ENCODE data around the gene TRERF1. TPM values are rescaled to one million over a fixed set of nuclear protein-coding genes. Genes with fewer than 3 reads are reported as not detected.

The TRERF1 gene
- total and polyA plus RNA-seq, 5 donors = 1.2 to 3.1 (median 2.1) TPM

DNA sequence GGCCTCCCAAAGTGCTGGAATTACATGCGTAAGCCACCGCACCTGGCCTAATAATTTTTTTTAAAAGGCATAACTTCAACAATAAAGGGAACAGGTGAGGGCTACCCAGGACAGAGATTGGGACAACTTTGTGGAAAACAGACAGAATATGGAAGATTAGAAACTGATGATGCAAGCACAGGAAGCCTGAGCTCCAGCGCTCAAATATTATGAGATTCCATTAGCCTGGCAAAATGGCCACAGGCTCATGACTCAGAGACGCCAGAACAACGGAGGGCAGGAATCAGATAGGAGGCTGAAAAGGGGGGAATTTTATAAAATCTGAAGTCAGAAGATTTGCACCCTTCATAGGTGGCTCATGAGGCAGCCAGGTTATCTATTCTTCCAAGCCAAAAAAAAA, 131.0 kb downstream of the TRERF1 start:
- DNase-seq (no peak), ATAC-seq (no peak)
- intact Hi-C loops (cut with DNase I) = no loop called here
- Histone ChIP-seq H3K4me3 (ENCODE audit: low read length) (no peak overlapping the region), H3K9me3 (ENCODE audit: control insufficient read depth, low read length) (no peaks in the 10 kb centered on the region), H3K27me3 (ENCODE audit: control insufficient read depth, insufficient read depth) (no peaks in the 10 kb centered on the region), H3K4me1 (ENCODE audit: control insufficient read depth, insufficient read depth, low read length) (no peaks in the 10 kb centered on the region), H3K27ac (ENCODE audit: low read length) (no peak overlapping the region)
- WGBS = 93% methylated on average over 5 of the region's 5 CpGs

DNA sequence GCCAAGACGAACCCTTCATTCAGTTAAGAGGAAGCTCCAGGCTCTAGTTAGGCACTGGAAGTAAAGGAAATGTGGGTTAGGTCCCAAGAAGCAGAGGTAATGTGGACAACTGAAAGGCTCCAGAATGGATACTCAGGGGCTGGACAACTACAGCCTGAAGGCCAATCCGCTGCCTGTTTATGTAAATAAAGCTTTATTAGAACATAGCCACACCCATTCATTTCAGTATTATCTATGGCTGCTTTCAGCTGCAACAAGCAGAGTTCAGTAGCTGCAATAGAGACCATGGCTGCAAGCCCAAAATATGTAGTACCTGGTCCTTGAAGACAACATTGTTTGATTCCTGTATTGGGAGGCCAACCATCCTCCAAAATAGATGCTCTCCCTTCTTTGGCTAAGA, 133.2 kb downstream of the TRERF1 start:
- WGBS = 94% methylated on average over 2 of the region's 2 CpGs
- no peak overlapping the region for H3K4me3 ChIP-seq (ENCODE audit: low read length)
- H3K9me3 ChIP-seq (ENCODE audit: control insufficient read depth, low read length) = no peaks in the 10 kb centered on the region
- H3K27me3 ChIP-seq (ENCODE audit: control insufficient read depth, insufficient read depth) = no peaks in the 10 kb centered on the region
- H3K4me1 ChIP-seq (ENCODE audit: control insufficient read depth, insufficient read depth, low read length) = no peaks in the 10 kb centered on the region
- intact Hi-C loops (cut with DNase I) = no loop called here
- no peak overlapping the region for H3K27ac ChIP-seq (ENCODE audit: low read length)
- no peak for DNase-seq
- no peak for ATAC-seq

DNA sequence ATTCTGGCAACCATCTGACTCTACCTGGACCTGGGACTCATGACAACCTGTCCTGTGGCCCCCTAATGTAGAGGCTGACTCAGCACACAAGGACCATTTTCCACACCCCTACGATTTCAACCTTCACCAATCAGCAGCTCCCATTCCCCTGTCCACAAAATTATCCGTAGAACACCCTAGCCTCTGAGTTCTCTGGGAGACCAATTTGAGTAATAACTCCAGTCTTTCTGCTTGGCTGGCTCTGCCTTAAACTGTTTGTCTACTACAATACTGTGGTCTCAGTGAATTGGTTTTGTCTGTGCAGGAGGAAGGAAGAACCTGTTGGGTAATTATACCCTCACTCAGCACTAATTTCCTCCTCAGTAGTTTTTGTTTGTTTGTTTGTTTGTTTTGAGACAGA, 134.7 kb downstream of the TRERF1 start:
- ATAC-seq = peak in 1 of 2 donors; percentile 16
- Histone ChIP-seq H3K9me3 (ENCODE audit: control insufficient read depth, low read length) (no peaks in the 10 kb centered on the region), H3K4me1 (ENCODE audit: control insufficient read depth, insufficient read depth, low read length) (peaks cover 2% of the 10 kb centered on the region), H3K4me3 (ENCODE audit: low read length) (no peak overlapping the region), H3K27ac (ENCODE audit: low read length) (no peak overlapping the region), H3K27me3 (ENCODE audit: control insufficient read depth, insufficient read depth) (no peaks in the 10 kb centered on the region)
- no peak for DNase-seq
- intact Hi-C loops (cut with DNase I) = no loop called here
- WGBS = 73% methylated on average over 2 of the region's 2 CpGs

DNA sequence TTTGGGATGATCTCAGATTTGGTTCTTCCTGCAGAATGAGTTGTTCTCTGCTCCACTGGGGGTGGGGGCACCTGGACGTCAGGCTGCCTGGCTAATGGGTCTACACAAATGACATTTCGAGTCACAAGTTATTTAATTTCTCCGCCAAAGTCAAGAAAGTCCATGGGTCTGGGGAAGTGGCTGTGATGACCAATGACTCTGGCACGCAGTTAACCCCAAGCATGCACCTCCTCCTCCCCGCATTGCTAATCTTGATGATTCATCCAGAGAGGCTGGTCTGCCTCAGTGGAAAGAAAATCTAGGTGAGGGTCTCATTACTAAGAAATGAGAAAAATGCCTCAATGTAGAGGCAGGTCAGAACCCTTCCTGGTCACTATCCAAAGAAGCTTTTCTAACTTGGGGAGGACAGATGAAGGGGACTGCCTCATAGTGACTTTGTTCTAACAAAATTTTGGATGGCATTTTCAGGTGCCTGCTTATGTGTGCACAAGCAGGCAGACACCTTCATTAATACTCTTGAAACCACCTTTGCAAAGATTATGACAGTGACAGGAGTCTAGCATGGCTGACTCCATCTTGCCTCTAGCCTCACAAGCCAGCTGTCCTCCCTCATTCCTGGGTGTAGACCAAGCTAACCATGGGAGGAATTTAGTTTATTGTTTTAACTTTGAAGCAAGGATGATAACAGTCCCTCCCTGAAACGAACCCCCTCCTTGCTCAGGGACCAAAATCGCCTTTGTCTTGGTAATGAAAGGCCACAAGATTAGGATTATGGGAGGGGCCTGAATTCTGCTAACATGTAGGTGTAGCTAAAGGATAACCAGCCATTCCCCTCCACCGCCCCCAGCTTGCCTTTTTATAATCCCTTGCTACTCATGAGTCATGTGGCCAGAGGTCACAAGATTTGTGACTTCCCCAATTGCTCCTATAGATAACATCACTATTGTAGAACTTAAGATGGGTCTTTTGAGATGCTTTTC, 135.4 kb downstream of the TRERF1 start:
- ATAC-seq (no peak), DNase-seq (no peak)
- Histone ChIP-seq H3K4me1 (ENCODE audit: control insufficient read depth, insufficient read depth, low read length) (peaks cover 2% of the 10 kb centered on the region), H3K27me3 (ENCODE audit: control insufficient read depth, insufficient read depth) (no peaks in the 10 kb centered on the region), H3K4me3 (ENCODE audit: low read length) (no peak overlapping the region), H3K9me3 (ENCODE audit: control insufficient read depth, low read length) (no peaks in the 10 kb centered on the region), H3K27ac (ENCODE audit: low read length) (no peak overlapping the region)
- intact Hi-C loops (cut with DNase I) = no loop called here
- WGBS = 69% methylated on average over 8 of the region's 8 CpGs

DNA sequence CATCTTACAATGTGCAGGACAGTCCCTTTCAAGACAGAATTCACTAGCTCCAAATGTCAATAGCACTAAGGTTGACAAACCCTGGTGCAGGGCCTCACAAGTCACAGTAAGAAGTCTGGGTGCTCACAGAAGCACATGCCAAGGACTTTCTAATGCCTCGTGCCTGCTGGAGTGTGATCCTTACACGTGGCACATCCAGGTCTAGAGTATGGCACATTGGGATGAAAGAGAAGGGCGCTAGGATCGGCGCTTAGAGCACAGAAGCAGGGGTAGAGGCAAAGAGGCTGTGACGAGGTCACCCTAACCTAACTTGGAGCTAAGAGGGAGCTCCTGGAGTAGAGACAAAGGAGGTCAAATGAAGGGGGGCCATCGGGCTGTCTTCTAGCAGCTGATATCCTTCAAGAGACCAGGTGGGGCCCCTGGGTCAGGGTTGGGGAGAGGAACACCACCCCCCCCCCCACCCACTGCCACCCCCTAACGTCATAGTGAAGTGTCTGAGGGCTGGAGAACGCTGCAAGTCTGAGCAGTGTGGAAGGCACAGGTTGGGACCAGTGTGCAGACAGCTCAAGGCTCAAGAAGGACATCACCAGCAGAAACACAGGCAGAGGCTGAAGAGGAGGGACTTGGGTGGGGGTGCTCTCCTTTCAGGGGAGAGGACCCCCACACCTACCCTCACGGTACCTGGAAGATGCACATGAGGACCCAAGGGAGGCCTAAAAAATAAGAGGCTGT, 136.3 kb downstream of the TRERF1 start:
- 89% methylated on average over 10 of the region's 10 CpGs for WGBS
- Histone ChIP-seq H3K9me3 (ENCODE audit: control insufficient read depth, low read length) (no peaks in the 10 kb centered on the region), H3K4me1 (ENCODE audit: control insufficient read depth, insufficient read depth, low read length) (peaks cover 2% of the 10 kb centered on the region), H3K27ac (ENCODE audit: low read length) (no peak overlapping the region), H3K27me3 (ENCODE audit: control insufficient read depth, insufficient read depth) (no peaks in the 10 kb centered on the region), H3K4me3 (ENCODE audit: low read length) (no peak overlapping the region)
- ATAC-seq = no peak
- DNase-seq = no peak
- intact Hi-C loops (cut with DNase I) = no loop called here

- ATAC-seq (no peak), DNase-seq (no peak)
- intact Hi-C loops (cut with DNase I) = no loop called here
- no peak overlapping the region for H3K4me3 ChIP-seq (ENCODE audit: low read length)
- no peaks in the 10 kb centered on the region for H3K9me3 ChIP-seq (ENCODE audit: control insufficient read depth, low read length)
- H3K27ac ChIP-seq (ENCODE audit: low read length) = no peak overlapping the region
- no peaks in the 10 kb centered on the region for H3K27me3 ChIP-seq (ENCODE audit: control insufficient read depth, insufficient read depth)
- peaks cover 2% of the 10 kb centered on the region for H3K4me1 ChIP-seq (ENCODE audit: control insufficient read depth, insufficient read depth, low read length)
- WGBS = 91% methylated on average over 10 of the region's 10 CpGs
These were observed 137.0 kb downstream of the TRERF1 start for GRCh38 chr6:42314571-42315258.

DNA sequence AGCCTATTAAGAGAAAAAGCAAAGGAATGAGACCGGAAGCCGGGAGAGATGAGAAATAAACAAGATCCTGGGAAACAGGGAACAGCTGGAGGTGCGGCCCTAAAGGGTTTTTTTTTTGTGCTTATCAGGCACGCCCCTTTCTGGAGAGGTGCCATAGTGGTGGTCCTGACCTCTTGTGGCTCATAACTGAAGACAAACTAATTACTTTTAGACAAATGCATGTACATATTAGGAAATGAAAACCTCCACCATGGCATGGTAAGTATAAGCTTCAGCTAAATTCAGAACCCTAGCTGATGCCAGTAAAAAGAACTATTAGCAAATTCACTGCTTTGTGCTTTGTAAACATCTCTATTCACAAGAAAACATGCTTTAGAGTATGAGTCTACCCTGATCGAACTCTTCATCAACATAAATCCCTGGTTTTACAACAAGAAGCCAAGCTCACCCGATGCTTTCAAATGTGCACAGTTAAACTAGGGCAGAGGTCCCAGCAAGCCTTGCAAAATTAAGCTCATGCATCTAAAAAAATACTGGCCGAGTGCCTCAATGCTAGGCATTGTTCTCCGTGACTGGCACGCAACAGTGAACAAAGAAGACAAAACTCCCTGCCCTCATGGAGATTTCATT, 137.7 kb downstream of the TRERF1 start:
- Histone ChIP-seq H3K4me1 (ENCODE audit: control insufficient read depth, insufficient read depth, low read length) (peaks cover 2% of the 10 kb centered on the region), H3K9me3 (ENCODE audit: control insufficient read depth, low read length) (no peaks in the 10 kb centered on the region), H3K4me3 (ENCODE audit: low read length) (no peak overlapping the region), H3K27me3 (ENCODE audit: control insufficient read depth, insufficient read depth) (no peaks in the 10 kb centered on the region), H3K27ac (ENCODE audit: low read length) (no peak overlapping the region)
- no peak for ATAC-seq
- intact Hi-C loops (cut with DNase I) = no loop called here
- 65% methylated on average over 9 of the region's 9 CpGs for WGBS
- DNase-seq = peak in 1 of 3 donors; percentile 61

DNA sequence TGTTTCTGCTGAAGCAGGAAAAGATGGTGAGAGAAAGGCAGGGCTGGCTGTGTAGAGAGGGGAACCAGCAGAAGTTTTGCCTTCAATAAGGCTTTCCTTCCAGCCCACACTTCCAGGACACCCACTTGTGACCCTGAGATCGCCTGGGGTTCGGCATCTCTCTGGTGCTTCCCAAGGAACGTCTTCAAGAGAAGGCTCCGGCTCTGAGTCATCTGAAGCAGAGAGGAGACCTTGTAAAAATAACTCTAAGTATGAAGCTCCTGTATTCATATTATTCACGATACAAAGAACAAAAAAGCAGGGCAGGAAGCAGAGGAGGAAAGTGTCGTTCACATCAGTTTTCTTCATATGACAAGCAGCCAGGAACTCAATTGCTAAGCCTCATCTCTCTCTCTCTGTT, 138.7 kb downstream of the TRERF1 start:
- ATAC-seq = no peak
- 58% methylated on average over 6 of the region's 6 CpGs for WGBS

DNA sequence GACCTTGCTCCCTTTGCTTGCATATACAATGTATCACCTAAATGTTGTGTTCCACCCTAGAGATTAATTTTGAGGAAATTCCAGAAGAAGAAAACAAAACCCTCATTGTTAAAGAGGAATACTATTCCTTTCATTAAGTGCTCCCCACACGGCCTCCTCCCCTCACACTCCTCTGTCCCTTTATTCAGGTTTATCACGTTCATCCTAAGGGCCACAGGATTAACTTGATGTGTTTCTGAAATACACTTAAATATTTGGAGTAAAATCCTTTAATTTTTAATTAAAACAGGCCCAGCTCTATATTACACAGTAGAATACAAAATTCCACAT, 144.6 kb downstream of the TRERF1 start:
- WGBS = 65% methylated on average over 2 of the region's 2 CpGs
- H3K27me3 ChIP-seq (ENCODE audit: control insufficient read depth, insufficient read depth) = no peaks in the 10 kb centered on the region
- H3K4me1 ChIP-seq (ENCODE audit: control insufficient read depth, insufficient read depth, low read length) = peaks cover 2% of the 10 kb centered on the region
- H3K4me3 ChIP-seq (ENCODE audit: low read length) = no peak overlapping the region
- H3K9me3 ChIP-seq (ENCODE audit: control insufficient read depth, low read length) = no peaks in the 10 kb centered on the region
- DNase-seq (no peak), ATAC-seq (no peak)
- intact Hi-C loops (cut with DNase I) = no loop called here
- H3K27ac ChIP-seq (ENCODE audit: low read length) = no peak overlapping the region

More for the DNA sequence above, 138.7 kb downstream of the TRERF1 start:
- Histone ChIP-seq H3K4me3 (ENCODE audit: low read length) (no peak overlapping the region), H3K27ac (ENCODE audit: low read length) (no peak overlapping the region), H3K27me3 (ENCODE audit: control insufficient read depth, insufficient read depth) (no peaks in the 10 kb centered on the region), H3K9me3 (ENCODE audit: control insufficient read depth, low read length) (no peaks in the 10 kb centered on the region), H3K4me1 (ENCODE audit: control insufficient read depth, insufficient read depth, low read length) (peaks cover 2% of the 10 kb centered on the region)
- intact Hi-C loops (cut with DNase I) = no loop called here
- no peak for DNase-seq

GRCh38 chr6:42306439-42307140, 145.1 kb downstream of the TRERF1 start:
- intact Hi-C loops (cut with DNase I) = no loop called here
- DNase-seq (no peak), ATAC-seq (no peak)
- Histone ChIP-seq H3K4me1 (ENCODE audit: control insufficient read depth, insufficient read depth, low read length) (peaks cover 2% of the 10 kb centered on the region), H3K9me3 (ENCODE audit: control insufficient read depth, low read length) (no peaks in the 10 kb centered on the region), H3K27ac (ENCODE audit: low read length) (no peak overlapping the region), H3K4me3 (ENCODE audit: low read length) (no peak overlapping the region), H3K27me3 (ENCODE audit: control insufficient read depth, insufficient read depth) (no peaks in the 10 kb centered on the region)
- WGBS = 88% methylated on average over 7 of the region's 7 CpGs
